ENCODE results near the gene NIPSNAP2. TPM values are rescaled to one million over a fixed set of nuclear protein-coding genes. Genes with fewer than 3 reads are reported as not detected.

The NIPSNAP2 gene
- total and polyA plus RNA-seq, 7 donors: 119 to 302 (median 260) TPM

DNA sequence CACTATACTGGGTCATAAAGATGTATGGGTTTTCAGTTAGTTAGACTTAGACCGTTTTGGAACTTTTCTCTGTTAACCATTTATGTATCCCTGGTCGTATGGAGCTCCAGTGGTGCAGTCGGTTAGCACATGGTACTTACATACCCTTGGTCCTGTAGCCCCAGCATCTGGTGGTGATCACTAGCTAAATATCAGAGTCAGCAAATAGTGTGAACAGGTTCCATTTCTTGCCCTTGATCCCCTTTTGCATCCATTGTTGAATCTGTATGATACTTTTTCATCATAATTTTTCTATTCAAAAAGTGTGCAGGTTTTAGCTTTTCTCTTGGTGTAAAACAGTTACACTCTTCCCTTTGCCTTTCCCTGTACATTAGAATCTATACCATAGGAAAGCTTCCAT lies 15.9 kb downstream of the NIPSNAP2 start:
- Histone ChIP-seq H3K4me1 (peaks cover 24% of the 10 kb centered on the region), H3K9me3 (no peaks in the 10 kb centered on the region), H3K36me3 (ENCODE audit: insufficient read depth in 1 of 2, low read depth in 1 of 2) (peaks cover 0 to 76% of the 10 kb centered on the region in 2 donors), H3K27ac (no peak overlapping the region), H3K27me3 (ENCODE audit: insufficient read depth in 3 of 3, low read length in 2 of 3) (no peaks in the 10 kb centered on the region), H3K4me3 (no peak overlapping the region)
- whole genome bisulfite sequencing, 3 donors: 80 to 87% (median 82%) methylated on average over 3 of the region's 3 CpGs
- intact Hi-C loops (cut with DNase I): no loop called here
- ATAC-seq: no peak
- DNase-seq: no peak
- TF ChIP-seq CTCF (IDR thresholded peaks at IDR 0.05): no peak

DNA sequence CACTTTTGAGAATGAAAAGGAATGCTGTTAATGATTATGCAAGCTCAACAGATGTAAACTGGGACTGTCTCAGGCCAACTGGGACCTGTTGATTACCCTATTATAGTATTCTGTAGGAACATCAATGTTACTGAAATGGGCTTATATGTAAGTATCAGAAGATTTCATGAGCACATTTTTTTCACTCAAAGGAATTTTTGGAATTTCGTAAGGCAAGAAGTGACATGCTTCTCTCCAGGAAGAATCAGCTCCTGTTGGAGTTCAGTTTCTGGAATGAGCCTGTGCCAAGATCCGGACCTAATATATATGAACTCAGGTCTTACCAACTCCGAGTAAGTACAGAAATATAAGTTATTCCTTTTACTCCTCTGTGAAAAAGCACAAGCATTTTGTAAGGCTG lies 19.2 kb downstream of the NIPSNAP2 start:
- H3K36me3 ChIP-seq (ENCODE audit: insufficient read depth in 1 of 2, low read depth in 1 of 2): peaks cover 8 to 100% of the 10 kb centered on the region in 2 donors
- H3K4me3 ChIP-seq: no peak overlapping the region
- no peak for DNase-seq
- H3K9me3 ChIP-seq: no peaks in the 10 kb centered on the region
- no peak overlapping the region for H3K27ac ChIP-seq
- TF ChIP-seq CTCF (IDR thresholded peaks at IDR 0.05): no peak
- H3K27me3 ChIP-seq (ENCODE audit: insufficient read depth in 3 of 3, low read length in 2 of 3): no peaks in the 10 kb centered on the region
- intact Hi-C loops (cut with DNase I): no loop called here
- ATAC-seq: no peak
- WGBS, 3 donors: 83 to 88% (median 86%) methylated on average over 3 of the region's 3 CpGs
- no peaks in the 10 kb centered on the region for H3K4me1 ChIP-seq

DNA sequence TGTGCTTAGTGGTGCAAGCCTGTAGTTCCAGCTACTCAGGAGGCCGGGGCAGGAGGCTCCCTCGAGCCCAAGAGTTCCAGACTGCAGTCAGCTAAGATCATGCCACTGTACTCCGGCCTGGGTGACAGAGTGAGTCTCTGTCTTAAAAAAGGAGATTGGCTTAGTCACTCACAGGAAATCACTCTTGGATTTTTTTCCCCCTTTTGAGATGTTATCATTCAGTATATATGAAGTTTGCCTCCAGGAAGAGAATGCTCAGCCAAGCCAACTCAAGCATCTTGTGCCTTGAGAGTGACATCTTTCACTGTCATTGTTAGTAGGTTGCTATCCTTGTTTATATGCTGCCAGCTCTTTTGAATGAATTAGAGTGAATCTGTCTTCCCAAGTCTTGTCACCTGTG lies 28.0 kb downstream of the NIPSNAP2 start:
- peaks cover 15 to 98% of the 10 kb centered on the region in 2 donors for H3K36me3 ChIP-seq (ENCODE audit: insufficient read depth in 1 of 2, low read depth in 1 of 2)
- no peaks in the 10 kb centered on the region for H3K9me3 ChIP-seq
- H3K4me3 ChIP-seq: no peak overlapping the region
- ATAC-seq (no peak), DNase-seq (no peak)
- no peak overlapping the region for H3K27ac ChIP-seq
- no peaks in the 10 kb centered on the region for H3K4me1 ChIP-seq
- no peak for TF ChIP-seq CTCF (IDR thresholded peaks at IDR 0.05)
- WGBS, 3 donors: 93 to 94% (median 94%) methylated on average over 3 of the region's 3 CpGs
- no peaks in the 10 kb centered on the region for H3K27me3 ChIP-seq (ENCODE audit: insufficient read depth in 3 of 3, low read length in 2 of 3)
- intact Hi-C loops (cut with DNase I): no loop called here

- peaks cover 11 to 85% of the 10 kb centered on the region in 2 donors for H3K36me3 ChIP-seq (ENCODE audit: insufficient read depth in 1 of 2, low read depth in 1 of 2)
- no peak for ATAC-seq
- TF ChIP-seq CTCF (IDR thresholded peaks at IDR 0.05): no peak
- no peaks in the 10 kb centered on the region for H3K4me1 ChIP-seq
- WGBS, 3 donors: 86 to 93% (median 91%) methylated on average over 8 of the region's 8 CpGs
- no peak overlapping the region for H3K27ac ChIP-seq
- intact Hi-C loops (cut with DNase I): no loop called here
- no peak overlapping the region for H3K4me3 ChIP-seq
- no peak for DNase-seq
- H3K9me3 ChIP-seq: no peaks in the 10 kb centered on the region
- H3K27me3 ChIP-seq (ENCODE audit: insufficient read depth in 3 of 3, low read length in 2 of 3): no peaks in the 10 kb centered on the region
Measured at GRCh38 chr7:55996856-55997500, 32.6 kb downstream of the NIPSNAP2 start.

- Histone ChIP-seq H3K27me3 (ENCODE audit: insufficient read depth in 3 of 3, low read length in 2 of 3) (no peaks in the 10 kb centered on the region), H3K4me1 (no peaks in the 10 kb centered on the region), H3K9me3 (no peaks in the 10 kb centered on the region), H3K36me3 (ENCODE audit: insufficient read depth in 1 of 2, low read depth in 1 of 2) (peaks cover 0 to 18% of the 10 kb centered on the region in 2 donors), H3K4me3 (no peak overlapping the region), H3K27ac (no peak overlapping the region)
- no peak for TF ChIP-seq CTCF (IDR thresholded peaks at IDR 0.05)
- 78 to 81% (median 79%) methylated on average over 4 of the region's 4 CpGs for WGBS, 3 donors
- ATAC-seq (no peak), DNase-seq (no peak)
- intact Hi-C loops (cut with DNase I): loop anchor here (2.0 kb wide), 1 partner anchor 71 kb away; no protein-coding TSS in a partner anchor
Measured at GRCh38 chr7:56003749-56004148, 39.4 kb downstream of the NIPSNAP2 start.

Measured in psoas muscle (tissue), 8 donors.